RCC 7860 (cell line): Measurements from ENCODE around the gene TCN2.

Source experiments
- DNase-seq: peaks from one replicate; pipeline ENCODE4 v3.0.0-alpha.2; 2015; ENCODE audit warnings: low spot score
- FAIRE-seq: peaks from 2 replicates; lab custom pipeline; 2012; peaks lifted over from hg19 to GRCh38; lab: Jason Lieb, UNC

The TCN2 gene

GRCh38 chr22:30643055-30643875 lies 36.3 kb downstream of the TCN2 start:
- FAIRE-seq (no peak), DNase-seq (no peak)

GRCh38 chr22:30646518-30647160 lies 39.7 kb downstream of the TCN2 start:
- no peak for FAIRE-seq
- no peak for DNase-seq

GRCh38 chr22:30647536-30647935 lies 40.6 kb downstream of the TCN2 start:
- no peak for FAIRE-seq
- no peak for DNase-seq

GRCh38 chr22:30648825-30649224 lies 41.9 kb downstream of the TCN2 start:
- no peak for DNase-seq
- FAIRE-seq = no peak

GRCh38 chr22:30649430-30650007 lies 42.5 kb downstream of the TCN2 start:
- FAIRE-seq = peak; percentile 88
- peak; percentile 85 for DNase-seq

- no peak for FAIRE-seq
- no peak for DNase-seq
Measured at GRCh38 chr22:30650508-30651116, 43.6 kb downstream of the TCN2 start.

GRCh38 chr22:30652852-30653251 lies 45.9 kb downstream of the TCN2 start:
- no peak for DNase-seq
- no peak for FAIRE-seq

GRCh38 chr22:30654361-30654760 lies 47.4 kb downstream of the TCN2 start:
- FAIRE-seq = no peak

GRCh38 chr22:30655532-30655931 lies 48.6 kb downstream of the TCN2 start:
- no peak for DNase-seq

More at GRCh38 chr22:30654361-30654760, 47.4 kb downstream of the TCN2 start:
- no peak for DNase-seq

GRCh38 chr22:30662040-30662439 lies 55.1 kb downstream of the TCN2 start:
- no peak for FAIRE-seq
- DNase-seq = no peak

More at GRCh38 chr22:30655532-30655931, 48.6 kb downstream of the TCN2 start:
- no peak for FAIRE-seq

GRCh38 chr22:30664798-30665197 lies 57.8 kb downstream of the TCN2 start:
- FAIRE-seq = no peak
- DNase-seq = no peak

- DNase-seq (no peak), FAIRE-seq (no peak)
Measured at GRCh38 chr22:30665266-30665665, 58.3 kb downstream of the TCN2 start.

- FAIRE-seq (no peak), DNase-seq (no peak)
Measured at GRCh38 chr22:30665786-30666185, 58.8 kb downstream of the TCN2 start.

- FAIRE-seq = no peak
- no peak for DNase-seq
Measured at GRCh38 chr22:30667107-30667493, 60.1 kb downstream of the TCN2 start.

- FAIRE-seq = no peak
Measured at GRCh38 chr22:30667494-30668385, 60.8 kb downstream of the TCN2 start, which contains the start of gene DUSP18. TSS of gene DUSP18 (minus strand) at chr22:30667875. CDS start at chr22:30664003, 3,872 bp downstream.

GRCh38 chr22:30668386-30668710 lies 61.4 kb downstream of the TCN2 start:
- DNase-seq = no peak
- no peak for FAIRE-seq

More at GRCh38 chr22:30667494-30668385, 60.8 kb downstream of the TCN2 start, which contains the start of gene DUSP18:
- peak; percentile 82 for DNase-seq

GRCh38 chr22:30671071-30671470 lies 64.1 kb downstream of the TCN2 start:
- DNase-seq = no peak
- no peak for FAIRE-seq

- FAIRE-seq = no peak
Measured at GRCh38 chr22:30673136-30673535, 66.2 kb downstream of the TCN2 start.

GRCh38 chr22:30674482-30674881 lies 67.5 kb downstream of the TCN2 start:
- DNase-seq (no peak), FAIRE-seq (no peak)

More at GRCh38 chr22:30673136-30673535, 66.2 kb downstream of the TCN2 start:
- DNase-seq = no peak

GRCh38 chr22:30675436-30675835 lies 68.5 kb downstream of the TCN2 start:
- DNase-seq = no peak
- FAIRE-seq = no peak
